ENCODE results near the gene CPA2.
"Not testable (repeated sequence)": the region's sequence is repeated elsewhere in the genome, so short reads cannot be mapped to it uniquely, and the experiment has no call there.

Gene CPA2

DNA sequence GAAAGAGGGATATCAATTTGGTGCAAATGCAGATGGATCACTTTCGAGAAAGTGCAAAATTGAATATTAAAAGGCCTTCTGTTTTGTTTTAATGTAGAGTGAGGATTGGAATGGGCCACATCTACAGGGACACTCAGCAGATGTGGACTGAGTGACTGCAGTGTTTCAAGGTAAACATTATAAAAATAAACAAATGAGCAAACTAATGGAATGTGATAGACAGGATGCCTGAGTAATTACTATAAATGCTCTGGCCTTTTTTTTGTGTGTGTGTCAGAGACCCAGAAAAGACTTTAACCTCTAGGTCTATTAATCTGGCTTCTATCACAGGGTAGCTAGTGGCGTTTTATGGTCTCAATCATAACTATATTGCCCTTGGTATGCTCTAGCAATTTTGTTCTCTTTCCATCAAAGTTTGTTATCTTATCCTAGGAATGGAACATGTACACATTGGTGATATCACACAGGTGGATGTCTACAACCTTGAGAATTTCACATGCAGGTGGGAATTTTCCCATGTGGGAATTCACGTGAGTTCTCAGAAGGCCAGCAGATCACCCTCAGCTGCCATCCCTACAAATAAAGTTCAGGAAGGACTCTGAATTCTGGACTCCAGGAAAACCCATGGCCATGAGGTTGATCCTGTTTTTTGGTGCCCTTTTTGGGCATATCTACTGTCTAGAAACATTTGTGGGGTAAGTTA, at the start of gene CPA2:
TSS of gene CPA2 (plus strand) at position 606 of the 703 bp plus-strand sequence. CDS start at position 625, 19 bp downstream.
- no peak for DNase-seq

DNA sequence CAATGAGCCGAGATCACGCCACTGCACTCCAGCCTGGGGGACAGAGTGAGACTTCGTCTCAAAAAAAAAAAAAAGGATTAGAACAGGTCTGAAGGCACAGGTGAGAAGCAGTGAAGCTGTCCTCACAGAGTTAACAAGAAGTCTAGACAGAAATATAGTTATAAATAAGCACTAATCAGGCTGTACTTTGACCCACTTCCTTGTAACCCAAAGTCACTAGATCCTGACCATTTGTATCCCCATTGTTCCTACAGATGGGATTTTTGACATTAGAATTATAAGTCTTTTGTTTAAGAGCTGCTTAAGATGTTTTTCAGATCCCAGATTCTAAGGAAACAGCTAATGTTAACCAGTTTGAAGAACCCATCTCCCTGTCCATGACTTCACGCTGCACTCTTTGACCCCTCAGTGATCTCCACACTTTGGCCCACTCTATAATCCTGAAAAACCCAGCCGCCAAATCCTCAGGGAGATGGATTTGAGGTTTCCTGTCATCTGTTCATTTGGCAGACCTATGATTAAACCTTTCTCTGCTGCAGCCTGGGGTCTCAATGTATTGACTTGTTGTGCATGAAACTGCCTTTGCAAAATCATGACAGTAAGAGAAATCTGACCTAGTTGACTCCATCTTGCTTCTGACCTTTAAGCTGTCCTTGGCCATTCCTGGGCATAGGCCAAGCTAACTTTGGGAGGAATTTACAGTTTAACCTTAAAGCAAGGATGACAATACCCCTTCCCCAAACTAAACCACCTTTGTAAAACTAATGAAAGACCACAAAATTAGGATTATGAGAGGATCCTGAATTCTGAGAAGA, 47.6 kb upstream of the CPA2 start:
- no peak for DNase-seq

DNA sequence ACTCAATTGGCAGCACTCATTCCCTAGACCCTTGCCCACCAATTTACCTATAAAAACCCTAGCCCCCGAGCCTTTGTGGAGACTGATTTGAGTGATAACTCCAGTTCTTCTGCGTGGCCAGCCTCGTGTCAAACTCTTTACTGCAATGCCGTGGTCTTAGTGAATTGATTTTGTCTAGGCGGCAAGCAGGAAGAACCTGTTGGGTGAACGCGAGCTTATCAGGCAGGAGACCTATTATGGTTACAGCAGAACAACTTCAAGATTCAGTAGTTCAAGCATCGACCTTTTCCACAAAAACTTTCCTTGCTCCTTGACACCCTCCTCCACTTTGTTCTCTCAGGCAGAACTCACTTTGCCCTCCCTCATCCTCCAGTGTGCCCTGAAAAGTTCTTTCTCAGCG, 46.8 kb upstream of the CPA2 start:
- no peak for DNase-seq

DNA sequence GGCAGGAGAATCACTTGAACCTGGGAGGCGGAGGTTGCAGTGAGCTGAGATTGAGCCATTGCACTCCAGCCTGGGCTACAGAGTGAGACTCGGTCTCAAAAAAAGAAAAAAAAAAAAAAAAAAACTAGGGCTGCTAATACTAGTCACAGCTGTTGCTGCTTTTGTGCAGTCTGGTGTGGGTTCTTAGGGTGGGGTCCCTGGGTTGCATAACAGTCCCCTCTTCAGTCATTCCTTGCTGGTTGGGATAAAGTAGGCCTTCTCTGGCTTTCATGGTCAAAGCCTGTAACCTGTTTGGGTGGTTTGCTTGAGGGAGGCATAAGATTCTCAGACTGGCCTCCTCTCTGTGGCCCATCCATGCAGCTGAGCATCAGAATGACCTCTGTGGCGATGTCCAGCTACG, 44.9 kb upstream of the CPA2 start:
- DNase-seq, result no peak

DNA sequence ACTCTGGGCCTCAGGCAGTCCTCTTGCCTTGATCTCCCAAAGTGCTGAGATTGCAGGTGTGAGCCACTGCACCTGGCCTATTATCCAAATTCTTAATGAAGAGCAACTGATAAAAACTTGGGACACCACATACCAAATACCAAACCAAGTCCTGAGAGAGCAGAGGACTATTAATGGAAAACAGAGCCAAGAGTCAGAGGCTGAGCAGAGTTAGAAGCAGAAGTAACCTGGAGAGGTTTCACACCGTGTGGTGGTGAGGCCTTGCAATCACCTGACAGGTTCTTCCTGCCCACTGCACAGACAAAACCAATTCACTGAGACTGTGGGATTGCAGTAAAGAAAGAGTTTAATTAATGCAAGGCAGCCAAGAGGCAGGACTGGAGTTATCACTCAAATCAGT, 43.0 kb upstream of the CPA2 start:
- DNase-seq, result no peak

DNA sequence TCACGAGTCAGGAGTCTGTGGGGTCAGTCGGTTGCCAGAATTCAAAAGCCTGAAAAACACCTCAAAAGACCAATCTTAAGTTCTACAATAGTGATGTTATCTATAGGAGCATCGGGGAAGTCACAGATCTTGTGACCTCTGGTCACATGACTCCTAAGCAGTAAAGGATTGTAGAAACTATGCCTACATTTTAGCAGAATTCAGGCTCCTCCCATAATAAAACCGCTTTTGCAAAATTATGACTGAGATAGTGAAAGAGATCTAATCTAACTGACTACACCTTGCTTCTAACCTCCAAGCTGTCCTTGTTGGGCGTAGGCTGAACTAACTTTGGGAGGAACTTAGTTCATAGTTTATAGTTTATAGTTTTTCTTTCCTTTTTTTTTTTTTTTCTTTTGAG, 42.5 kb upstream of the CPA2 start:
- no peak for DNase-seq

DNA sequence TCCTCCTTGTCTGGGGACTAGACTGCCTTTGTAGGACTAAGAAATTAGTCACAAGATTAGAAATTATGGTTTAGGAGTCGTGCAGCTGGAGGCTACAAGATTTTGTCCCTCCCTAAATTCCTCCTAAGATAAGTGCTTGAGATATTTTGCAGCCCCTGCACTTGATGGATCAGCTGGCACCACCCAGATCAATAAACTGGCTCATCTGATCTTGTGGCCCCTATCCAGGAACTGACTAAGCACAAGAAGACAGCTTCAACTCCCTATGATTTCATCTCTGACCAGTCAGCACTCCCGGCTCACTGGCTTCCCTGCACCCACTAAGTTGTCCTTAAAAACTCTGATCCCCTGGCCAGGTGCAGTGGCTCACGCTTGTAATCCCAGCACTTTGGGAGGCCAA, 41.7 kb upstream of the CPA2 start:
- DNase-seq, result not testable (repeated sequence)

DNA sequence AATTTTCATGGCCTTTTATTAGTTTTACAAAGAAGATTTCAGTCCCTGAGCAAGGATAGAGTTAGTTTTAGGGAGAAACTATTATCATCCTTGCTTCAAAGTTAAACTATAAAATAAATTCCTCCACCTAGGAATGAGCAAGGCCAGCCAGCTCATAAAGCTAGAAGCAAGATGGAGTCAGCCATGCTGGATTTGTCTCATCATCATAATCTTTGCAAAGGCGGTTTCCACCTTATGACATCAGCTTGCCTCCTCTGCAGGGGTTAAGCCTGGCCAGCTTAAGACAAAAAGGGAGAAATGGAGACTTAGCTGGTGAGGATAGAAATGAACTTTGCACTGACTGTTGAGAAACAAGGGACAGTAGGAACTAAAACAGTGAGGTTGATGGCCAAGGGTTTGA, 40.3 kb upstream of the CPA2 start:
- DNase-seq, result no peak

DNA sequence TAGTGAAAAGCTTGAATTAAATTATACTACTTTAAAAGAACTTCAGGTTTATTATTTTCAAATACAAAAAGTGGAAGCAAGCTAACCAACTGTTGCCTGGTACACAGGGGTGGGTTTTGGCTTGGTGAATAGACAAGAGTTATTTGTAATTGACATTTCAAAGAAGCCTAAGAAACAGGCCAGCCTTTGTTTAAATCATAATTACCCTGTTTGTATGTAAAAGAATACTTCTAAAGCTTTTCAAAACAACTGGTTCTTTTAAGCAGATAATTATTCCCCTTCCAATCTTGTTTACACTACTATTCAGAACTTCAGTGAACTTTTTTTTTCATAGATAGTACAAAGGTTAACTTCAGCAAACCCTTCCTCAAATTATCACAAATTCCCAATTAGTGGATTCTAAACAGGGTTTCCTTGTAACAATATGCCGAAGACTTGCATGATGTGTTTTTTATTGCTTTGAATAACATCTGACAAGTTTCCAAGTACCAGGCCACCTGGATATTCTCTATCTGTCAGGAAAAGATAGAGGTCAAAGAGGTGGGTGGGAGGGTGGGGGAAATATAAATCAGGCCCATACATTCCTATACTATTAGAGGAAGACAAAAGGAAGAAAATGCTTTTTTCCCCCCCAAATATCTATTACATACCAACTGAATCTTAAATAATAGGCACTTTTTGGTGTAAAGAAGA, 38.6 kb upstream of the CPA2 start:
- DNase-seq, result no peak

DNA sequence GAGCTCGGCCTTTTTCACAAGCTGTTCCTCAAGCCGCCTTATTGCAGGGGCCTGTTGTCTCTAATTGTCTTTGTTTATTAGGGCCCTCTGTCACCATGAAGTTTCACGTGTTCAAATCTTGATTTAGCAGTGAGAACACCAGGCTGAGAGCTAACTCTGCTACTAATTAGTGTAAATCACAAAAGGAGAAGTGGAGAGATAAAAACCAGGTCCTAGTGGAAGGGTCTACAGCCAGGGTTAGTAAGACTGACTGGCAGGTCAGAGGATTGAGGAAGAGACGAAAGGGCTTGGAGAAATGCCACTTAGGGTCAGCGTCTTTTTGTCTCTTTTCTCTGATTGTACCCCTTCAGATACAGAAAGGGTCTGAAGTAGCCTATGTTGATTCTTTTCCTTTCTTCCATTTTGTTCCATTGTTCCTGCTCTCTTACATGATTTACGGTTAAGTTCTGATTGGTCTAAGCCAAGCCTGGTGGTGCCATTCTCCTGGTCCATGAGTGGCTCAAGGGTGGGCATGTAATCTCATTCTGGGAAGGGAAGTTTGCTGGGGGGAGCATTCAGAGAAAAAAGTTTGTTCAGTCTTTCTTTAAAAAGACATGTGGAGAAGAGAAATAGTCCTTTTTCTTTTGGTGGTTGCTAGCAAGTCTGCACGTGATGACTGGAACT, 37.7 kb upstream of the CPA2 start:
- DNase-seq, result no peak

DNA sequence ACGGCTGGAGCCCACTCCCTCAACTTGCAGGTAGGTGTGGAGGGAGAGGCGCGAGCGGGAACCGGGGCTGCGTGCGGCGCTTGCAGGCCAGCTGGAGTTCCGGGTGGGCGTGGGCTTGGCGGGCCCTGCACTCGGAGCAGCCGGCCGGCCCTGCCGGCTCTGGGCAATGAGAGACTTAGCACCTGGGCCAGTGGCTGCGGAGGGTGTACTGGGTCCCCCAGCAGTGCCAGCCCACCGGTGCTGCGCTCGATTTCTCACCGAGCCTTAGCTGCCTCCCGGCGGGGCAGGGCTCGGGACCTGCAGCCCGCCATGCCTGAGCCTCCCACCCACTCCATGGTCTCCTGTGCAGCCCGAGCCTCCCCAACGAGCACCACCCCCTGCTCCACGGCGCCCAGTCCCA, 36.7 kb upstream of the CPA2 start:
- DNase-seq, result not testable (repeated sequence)

DNA sequence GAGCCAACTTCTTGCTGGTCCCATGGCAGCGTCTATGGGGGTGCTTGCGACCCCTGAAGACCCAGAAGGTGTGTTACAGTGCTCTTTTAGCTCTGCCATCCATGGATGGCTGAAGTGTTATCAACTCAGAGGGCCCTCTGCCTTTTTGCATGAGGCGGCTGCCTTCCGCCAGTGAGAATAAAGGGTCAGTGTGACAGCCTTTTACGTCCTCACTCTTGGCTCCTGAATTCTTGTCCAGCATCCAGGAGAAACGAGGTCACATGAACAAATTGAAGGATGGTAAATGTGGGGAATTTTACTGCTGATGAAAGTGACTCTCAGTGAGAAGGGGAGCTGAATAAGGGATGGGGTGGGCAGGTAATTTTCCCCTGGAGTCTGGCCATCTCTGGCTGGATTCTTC, 34.9 kb upstream of the CPA2 start:
- no peak for DNase-seq

DNA sequence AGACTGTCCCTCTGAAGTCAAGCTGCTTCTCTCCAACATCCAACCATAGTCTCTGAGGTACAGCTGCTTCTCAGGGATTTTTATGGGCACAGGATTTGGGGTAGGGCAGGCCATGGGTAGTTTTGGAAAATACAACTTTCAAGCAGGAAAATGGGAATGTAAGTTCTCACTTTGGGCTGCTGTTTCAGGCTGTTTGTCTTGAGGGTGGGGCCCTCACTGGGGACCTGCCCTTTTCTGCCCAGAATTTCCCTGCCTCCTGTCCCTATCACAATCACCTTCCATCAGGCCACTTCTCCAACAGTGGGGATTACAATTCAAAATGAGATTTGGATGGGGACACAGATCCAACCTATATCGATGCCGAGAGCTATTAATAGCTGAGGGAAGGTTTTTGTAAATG, 34.5 kb upstream of the CPA2 start:
- DNase-seq, result no peak

DNA sequence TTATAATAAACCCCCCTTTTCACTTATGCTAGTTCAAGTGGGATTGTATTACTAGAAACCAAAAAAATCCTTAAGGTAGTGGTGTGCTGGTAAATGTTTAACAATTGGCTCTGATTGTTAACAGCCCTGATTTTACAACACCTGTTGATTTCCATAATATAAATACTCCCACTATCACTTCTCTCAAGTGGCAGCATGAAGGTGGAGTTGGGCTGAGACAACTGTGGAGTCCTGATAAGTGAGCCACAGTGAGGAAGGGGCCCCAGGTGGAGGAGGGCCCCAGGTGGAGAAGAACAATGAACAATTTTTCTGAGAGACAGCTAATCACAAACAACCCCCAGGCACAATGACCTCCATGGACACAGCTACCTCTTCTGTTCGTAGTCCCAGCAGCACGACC, 32.6 kb upstream of the CPA2 start:
- DNase-seq, result no peak

DNA sequence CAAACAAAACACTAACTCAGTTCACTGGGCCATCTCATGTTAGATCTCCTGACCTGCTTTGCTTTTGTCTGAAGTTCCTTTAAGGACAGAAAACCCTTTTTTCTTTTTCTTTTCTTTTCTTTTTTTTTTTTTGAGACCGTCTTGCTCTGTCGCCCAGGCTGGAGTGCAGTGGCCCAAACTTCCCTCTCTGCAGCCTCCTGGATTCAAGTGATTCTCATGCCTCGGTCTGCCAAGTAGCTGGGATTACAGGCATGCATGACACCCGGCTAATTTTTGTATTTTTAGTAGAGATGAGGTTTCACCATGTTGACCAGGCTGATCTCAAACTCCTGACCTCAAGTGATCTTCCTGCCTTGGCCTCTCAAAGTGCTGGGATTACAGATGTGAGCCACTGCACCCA, 30.3 kb upstream of the CPA2 start:
- not testable (repeated sequence) for DNase-seq

DNA sequence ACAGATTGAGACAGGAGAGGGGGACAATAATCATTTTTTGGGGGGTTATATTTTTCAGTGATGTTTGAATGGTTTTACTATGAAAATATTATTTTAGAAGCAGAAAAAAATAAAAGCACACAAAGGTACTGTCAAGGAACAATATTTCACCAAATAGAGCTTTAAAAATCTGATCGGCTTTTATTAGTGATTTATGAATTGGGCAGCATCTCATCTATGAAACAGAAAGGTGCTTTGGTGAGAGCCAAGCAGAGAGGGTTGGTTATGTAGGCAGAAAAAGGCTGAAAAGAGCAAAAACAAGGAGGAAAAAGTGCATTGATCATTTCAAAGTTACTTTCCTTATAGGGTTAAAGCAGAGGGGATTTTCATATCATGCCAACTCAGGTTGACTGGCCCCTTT, 26.4 kb upstream of the CPA2 start:
- DNase-seq, result no peak

DNA sequence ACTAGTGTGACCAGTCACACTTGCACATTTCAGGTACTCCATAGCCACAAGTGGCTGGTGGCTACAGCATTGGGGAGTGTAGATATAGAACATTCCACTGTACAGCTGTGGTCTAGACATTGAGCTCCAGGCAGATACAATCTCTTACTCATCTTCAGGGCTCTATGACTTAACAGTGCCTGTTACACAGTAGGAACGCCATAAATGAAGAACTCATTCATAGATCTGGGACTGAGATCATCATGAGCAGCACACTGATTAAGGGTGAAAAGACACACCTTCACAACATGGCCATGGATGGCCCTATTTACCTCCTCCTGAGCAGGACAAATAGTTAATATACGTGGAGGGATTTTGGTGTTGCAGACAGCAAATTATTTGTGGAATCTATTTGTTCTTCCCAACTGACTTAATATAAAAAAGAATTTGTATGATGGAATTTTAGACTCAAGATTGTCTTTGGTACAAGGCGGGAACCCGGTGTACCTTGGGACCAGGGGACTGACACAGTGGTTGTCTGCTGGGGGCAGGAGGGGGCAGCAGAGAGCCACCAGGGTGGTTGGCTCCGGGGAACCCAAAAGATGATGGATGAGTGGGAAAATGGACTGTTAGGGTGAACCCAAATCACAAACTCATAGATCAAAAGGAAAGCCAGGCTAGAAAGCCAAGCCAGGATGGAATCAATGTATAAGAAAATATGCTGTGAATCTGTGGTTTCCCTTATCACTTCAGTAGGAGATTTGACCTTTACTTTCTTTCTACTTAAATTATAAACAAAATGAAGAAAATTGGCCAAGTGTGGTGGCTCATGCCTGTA, 24.3 kb upstream of the CPA2 start:
- DNase-seq, result no peak

DNA sequence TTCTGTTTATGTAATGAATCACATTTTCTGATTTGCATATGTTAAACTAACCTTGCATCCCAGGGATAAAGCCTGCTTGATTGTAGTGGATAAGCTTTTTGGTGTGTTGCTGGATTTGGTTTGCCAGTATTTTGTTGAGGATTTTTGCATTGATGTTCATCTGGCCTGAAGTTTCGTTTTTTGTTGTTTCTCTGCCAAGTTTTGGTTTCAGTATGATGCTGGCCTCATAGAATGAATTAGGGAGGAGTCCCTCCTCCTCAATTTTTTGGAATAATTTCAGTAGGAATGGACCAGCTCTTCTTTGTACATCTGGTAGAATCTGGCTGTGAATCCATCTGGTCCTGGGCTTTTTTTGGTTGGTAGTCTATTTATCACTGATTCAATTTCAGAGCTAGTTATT, 23.2 kb upstream of the CPA2 start:
- DNase-seq, result not testable (repeated sequence)

DNA sequence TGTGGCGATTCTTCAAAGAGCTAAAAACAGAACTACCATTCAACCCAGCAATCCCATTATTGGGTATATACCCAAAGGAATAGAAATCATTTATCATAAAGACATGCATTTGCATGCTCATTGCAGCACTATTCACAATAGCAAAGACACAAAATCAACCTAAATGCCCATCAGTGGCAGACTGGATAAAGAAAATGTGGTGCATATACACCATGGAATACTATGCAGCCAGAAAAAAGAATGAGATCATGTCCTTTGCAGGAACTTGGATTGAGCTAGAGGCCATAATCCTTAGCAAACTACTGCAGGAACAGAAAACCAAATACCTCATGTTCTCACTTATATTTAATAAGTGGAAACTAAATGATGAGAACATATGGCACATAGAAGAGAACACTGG, 20.2 kb upstream of the CPA2 start:
- not testable (repeated sequence) for DNase-seq

DNA sequence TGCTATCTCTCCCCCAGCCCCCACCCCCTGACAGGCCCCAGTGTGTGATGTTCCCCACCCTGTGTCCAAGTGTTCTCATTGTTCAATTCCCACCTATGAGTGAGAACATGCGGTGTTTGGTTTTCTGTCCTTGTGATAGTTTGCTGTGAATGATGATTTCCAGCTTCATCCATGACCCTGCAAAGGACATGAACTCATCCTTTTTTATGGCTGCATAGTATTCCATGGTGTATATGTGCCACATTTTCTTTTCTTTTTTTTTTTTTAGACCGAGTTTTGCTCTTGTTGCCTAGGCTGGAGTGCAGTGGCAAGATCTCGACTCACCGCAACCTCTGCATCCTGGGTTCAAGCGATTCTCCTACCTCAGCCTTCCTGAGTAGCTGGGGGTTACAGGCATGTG, 17.8 kb upstream of the CPA2 start:
- not testable (repeated sequence) for DNase-seq

DNA sequence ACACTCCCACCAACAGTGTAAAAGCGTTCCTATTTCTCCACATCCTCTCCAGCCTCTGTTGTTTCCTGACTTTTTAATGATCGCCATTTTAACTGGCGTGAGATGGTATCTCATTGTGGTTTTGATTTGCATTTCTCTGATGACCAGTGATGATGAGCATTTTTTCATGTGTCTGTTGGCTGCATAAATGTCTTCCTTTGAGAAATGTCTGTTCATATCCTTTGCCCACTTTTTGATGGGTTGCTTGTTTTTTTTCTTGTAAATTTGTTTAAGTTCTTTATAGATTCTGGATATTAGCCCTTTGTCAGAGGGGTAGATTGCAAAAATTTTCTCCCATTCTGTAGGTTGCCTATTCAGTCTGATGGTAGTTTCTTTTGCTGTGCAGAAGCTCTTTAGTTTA, 17.0 kb upstream of the CPA2 start:
- not testable (repeated sequence) for DNase-seq

DNA sequence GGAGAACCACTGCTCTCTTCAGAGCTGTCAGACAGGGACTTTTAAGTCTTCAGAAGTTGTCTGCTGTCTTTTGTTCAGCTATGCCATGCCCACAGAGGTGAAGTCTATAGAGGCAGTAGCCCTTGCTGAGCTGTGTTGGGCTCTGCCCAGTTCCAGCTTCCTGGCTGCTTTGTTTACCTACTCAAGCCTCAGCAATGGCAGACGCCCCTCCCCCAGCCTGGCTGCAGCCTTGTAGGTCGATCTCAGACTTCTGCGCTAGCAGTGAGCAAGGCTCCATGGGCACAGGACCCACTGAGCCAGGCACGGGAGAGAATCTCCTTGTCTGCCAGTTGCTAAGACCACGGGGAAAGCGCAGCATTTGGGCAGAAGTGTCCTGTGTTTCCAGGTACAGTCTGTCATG, 12.1 kb upstream of the CPA2 start:
- no peak for DNase-seq

DNA sequence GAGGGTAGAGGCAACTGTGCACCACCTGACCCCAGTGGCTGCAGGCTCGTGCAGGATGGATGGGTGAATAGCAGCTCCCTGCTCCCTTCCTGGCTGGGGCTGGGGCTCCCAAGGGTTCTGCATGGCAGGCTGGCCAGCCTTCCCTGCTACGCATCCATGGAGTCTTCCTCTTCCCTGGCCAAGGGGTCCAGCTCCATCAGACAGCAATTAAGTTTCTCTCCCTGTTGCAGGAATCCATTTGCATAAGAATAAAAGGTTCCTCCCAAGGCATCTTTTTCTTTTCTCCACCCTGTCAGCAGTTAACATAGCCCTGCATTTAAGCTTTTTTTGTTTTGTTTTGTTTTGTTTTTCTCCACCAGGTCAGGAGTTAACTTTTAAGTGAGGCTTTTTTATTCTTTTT, 10.0 kb upstream of the CPA2 start:
- no peak for DNase-seq

All from NCI-H2171 (cell line).